Measurements from ENCODE around the gene PLPPR3. TPM values are rescaled to one million over a fixed set of nuclear protein-coding genes. Genes with fewer than 3 reads are reported as not detected.
A peak's percentile ranks its signal among the peaks of the same experiment; 100 is the strongest.

PLPPR3 gene
- total RNA-seq, 2 experiments from 2014 or later: not detected

- peaks cover 9% of the 10 kb centered on the region for H3K4me1 Mint-ChIP-seq
- CTCF ChIA-PET: interaction anchor here (0.9 kb wide), 1 partner anchor 21 kb away, joined by 5 read pairs; no protein-coding TSS in a partner anchor
- DNase-seq: no peak
- POLR2A ChIA-PET: no interaction called here
- H3K36me3 Mint-ChIP-seq (ENCODE audit: low read depth): no peaks in the 10 kb centered on the region
- no peak overlapping the region for H3K27ac Mint-ChIP-seq
- H3K27me3 Mint-ChIP-seq: peaks cover 4% of the 10 kb centered on the region
- H3K4me3 Mint-ChIP-seq: no peak overlapping the region
- no peaks in the 10 kb centered on the region for H3K9me3 Mint-ChIP-seq
Measured at GRCh38 chr19:789701-790060, 32.1 kb downstream of the PLPPR3 start.

DNA sequence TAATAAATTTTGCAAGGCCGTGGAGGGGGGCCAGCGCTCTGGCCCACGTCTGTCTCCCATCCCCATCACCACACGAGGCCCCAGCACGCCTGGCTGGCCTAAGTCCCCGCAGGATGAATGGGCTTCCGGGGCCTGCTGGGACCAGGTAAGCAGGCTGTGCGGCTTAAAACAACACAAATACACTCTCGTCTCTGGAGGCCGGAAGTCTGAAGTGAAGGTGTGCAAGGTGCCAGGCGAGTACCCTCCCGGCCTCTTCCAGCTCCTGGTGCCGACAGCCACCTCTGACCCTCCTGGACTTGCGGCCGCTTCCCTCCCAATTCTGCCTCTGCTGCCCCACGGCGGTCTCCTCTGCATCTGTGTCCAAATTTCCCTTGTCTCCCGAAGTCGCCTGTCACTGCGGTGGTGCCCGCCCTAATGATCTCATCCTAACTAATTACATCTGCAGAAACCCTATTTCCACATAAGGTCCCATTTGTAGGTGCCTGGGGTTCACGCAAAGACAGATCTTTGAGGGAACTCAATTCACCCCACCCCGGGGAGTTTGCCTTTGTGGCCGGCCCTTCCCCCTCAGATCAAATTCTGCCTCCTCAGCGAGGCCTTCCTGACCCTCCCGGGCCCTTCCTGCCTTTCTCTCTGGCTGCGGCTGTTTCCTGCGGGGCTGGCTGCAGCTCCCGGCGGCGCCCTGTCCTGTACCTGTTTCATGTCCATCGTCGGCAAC is 32.6 kb downstream of the PLPPR3 start:
- Mint-ChIP-seq H3K36me3 (ENCODE audit: low read depth) (no peaks in the 10 kb centered on the region), H3K9me3 (no peaks in the 10 kb centered on the region), H3K27me3 (peaks cover 4% of the 10 kb centered on the region), H3K4me3 (no peak overlapping the region), H3K27ac (peak overlapping the region; percentile 77), H3K4me1 (peaks cover 9% of the 10 kb centered on the region)
- no peak for DNase-seq
- CTCF ChIA-PET: interaction anchor here (0.6 to 0.9 kb wide), 2 partner anchors 21 to 1259 kb away, joined by 4 to 5 read pairs; no protein-coding TSS in a partner anchor
- POLR2A ChIA-PET: no interaction called here

GRCh38 chr19:788686-788982 is 33.1 kb downstream of the PLPPR3 start:
- H3K4me1 Mint-ChIP-seq: peaks cover 9% of the 10 kb centered on the region
- no peak overlapping the region for H3K4me3 Mint-ChIP-seq
- H3K27me3 Mint-ChIP-seq: peaks cover 4% of the 10 kb centered on the region
- no peaks in the 10 kb centered on the region for H3K9me3 Mint-ChIP-seq
- no peak for DNase-seq
- H3K36me3 Mint-ChIP-seq (ENCODE audit: low read depth): no peaks in the 10 kb centered on the region
- POLR2A ChIA-PET: no interaction called here
- CTCF ChIA-PET: interaction anchor here (0.6 kb wide), 1 partner anchor 1260 kb away, joined by 4 read pairs; no protein-coding TSS in a partner anchor
- H3K27ac Mint-ChIP-seq: peak overlapping the region; percentile 77

DNA sequence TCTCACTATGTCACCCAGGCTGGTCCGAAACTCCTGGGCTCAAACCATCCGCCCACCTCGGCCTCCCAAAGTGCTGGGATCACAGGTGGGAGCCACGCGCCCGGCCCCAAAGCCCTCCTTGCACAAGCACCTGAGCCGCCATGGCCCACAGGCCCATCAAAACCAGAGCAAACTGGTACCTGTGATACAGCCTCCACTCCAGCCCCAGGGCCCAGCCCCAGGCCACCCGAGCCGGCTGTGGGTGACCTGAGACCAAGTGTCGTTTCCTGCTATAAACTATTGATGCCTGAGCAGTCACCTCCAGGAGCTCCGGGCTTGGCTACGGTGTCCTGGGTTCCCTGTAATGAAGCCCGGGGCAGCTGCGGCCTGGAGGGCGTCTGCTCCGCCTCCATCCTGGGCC is 34.2 kb downstream of the PLPPR3 start:
- Mint-ChIP-seq H3K36me3 (ENCODE audit: low read depth) (no peaks in the 10 kb centered on the region), H3K4me3 (no peak overlapping the region), H3K27ac (no peak overlapping the region), H3K27me3 (peaks cover 4% of the 10 kb centered on the region), H3K9me3 (no peaks in the 10 kb centered on the region), H3K4me1 (peaks cover 9% of the 10 kb centered on the region)
- POLR2A ChIA-PET: no interaction called here
- CTCF ChIA-PET: interaction anchor here (0.6 kb wide), 1 partner anchor 267 kb away, joined by 3 read pairs; no protein-coding TSS in a partner anchor
- DNase-seq: no peak

GRCh38 chr19:784541-784940 is 37.2 kb downstream of the PLPPR3 start:
- no peak for DNase-seq
- peaks cover under 1% of the 10 kb centered on the region for H3K27me3 Mint-ChIP-seq
- H3K4me3 Mint-ChIP-seq: no peak overlapping the region
- CTCF ChIA-PET: no interaction called here
- no peak overlapping the region for H3K27ac Mint-ChIP-seq
- POLR2A ChIA-PET: no interaction called here
- no peaks in the 10 kb centered on the region for H3K9me3 Mint-ChIP-seq
- peaks cover 7% of the 10 kb centered on the region for H3K4me1 Mint-ChIP-seq
- no peaks in the 10 kb centered on the region for H3K36me3 Mint-ChIP-seq (ENCODE audit: low read depth)

DNA sequence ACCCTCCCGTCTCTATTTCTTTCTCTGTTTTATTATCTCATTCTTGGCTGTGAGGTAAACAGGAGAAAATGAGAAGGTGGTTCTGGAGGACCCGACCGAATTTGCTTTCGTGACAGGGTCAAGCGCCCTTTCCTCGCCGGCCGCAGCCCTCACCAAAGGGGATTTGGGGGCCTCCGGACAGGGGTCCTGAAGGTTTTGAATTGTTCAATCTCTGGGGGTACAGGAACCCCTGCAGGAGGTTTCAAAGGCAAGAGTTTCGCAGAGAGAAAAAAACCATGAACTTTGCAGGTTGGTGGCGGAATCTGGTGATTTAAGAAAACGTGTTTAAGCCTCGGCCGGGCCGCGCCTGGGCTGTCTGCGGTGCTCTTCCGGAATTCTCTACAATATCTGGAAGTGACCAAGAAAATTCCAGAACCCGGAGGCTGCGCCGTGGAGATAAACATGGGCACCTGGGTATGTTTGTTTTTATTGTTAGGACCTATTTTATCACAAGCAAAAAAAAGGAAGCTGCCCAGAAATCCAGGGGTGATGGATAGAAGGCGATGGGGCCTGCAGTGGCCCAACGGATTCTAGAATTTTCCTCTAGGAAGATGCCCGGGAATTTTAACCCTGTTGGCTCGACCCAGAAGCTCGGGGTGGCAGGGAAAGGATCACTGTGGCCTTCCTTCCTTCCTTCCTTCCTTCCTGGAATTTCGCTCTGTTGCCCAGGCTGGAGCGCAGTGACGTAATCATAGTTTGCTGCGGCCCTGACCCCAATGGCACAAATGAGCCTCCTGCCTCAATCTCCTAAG is 38.7 kb downstream of the PLPPR3 start:
- Mint-ChIP-seq H3K4me1 (no peaks in the 10 kb centered on the region), H3K27ac (no peak overlapping the region), H3K4me3 (no peak overlapping the region), H3K36me3 (ENCODE audit: low read depth) (no peaks in the 10 kb centered on the region), H3K9me3 (no peaks in the 10 kb centered on the region), H3K27me3 (no peaks in the 10 kb centered on the region)
- ChIA-PET CTCF (interaction anchor here (0.6 kb wide), 1 partner anchor 19 kb away, joined by 4 read pairs; no protein-coding TSS in a partner anchor), POLR2A (no interaction called here)
- no peak for DNase-seq

DNA sequence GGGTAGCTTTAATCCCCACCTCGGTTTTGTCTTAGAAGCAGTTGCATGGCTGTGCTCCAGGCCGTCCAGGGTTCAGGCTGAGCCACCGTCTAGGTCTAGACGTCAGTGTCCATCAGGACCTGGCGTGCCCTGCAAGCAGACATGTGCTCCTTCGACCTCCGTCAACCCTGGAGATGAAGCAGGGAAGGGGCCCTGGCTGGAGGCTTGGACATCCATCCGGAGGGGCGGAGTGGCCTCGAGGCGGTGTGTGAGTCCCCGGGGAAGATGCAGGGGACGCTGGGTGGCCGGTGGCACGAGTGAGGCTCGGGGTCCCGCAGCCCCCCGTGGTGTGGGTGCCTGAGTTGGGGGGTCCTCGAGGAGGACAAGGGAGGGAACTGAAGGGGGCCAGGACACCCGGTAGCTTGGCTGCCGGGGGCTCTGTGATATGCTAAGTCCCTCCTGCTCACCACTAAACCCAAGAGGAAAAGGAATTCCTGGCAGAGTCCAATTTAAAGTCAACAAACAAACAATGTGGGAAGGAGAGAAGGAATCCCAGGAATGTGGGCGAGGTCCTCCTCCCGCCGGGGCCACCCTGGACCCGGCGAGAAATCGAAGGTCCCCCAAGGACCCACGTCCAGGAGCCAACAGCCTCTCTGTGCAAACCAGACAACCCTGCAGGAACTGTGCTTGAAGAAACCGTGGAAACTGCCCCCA is 39.4 kb downstream of the PLPPR3 start:
- Mint-ChIP-seq H3K27ac (no peak overlapping the region), H3K27me3 (no peaks in the 10 kb centered on the region), H3K36me3 (ENCODE audit: low read depth) (no peaks in the 10 kb centered on the region), H3K9me3 (no peaks in the 10 kb centered on the region), H3K4me3 (no peak overlapping the region), H3K4me1 (no peaks in the 10 kb centered on the region)
- POLR2A ChIA-PET: no interaction called here
- DNase-seq: no peak
- CTCF ChIA-PET: no interaction called here

DNA sequence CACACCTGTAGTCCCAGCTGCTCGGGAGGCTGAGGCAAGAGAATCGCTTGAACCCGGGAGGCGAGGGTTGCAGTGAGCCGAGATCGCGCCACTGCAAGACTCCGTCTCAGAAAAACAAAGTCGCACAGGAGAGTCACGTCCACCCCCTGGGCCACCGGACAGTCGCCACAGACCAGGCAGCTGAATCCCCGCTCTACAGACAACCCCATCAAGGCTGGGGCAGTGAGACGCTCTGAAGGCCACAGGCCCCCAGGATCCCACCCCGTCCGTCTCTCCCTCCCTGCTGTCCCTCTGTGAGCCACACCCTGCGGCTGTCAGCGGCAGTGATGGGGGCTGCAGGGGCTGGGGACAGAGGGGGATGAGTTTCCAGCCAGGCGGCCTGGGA is 40.0 kb downstream of the PLPPR3 start:
- no peaks in the 10 kb centered on the region for H3K9me3 Mint-ChIP-seq
- H3K36me3 Mint-ChIP-seq (ENCODE audit: low read depth): no peaks in the 10 kb centered on the region
- H3K27me3 Mint-ChIP-seq: no peaks in the 10 kb centered on the region
- no peak for DNase-seq
- POLR2A ChIA-PET: no interaction called here
- no peak overlapping the region for H3K27ac Mint-ChIP-seq
- no peak overlapping the region for H3K4me3 Mint-ChIP-seq
- CTCF ChIA-PET: no interaction called here
- H3K4me1 Mint-ChIP-seq: no peaks in the 10 kb centered on the region

- Mint-ChIP-seq H3K4me3 (no peak overlapping the region), H3K27me3 (no peaks in the 10 kb centered on the region), H3K4me1 (no peaks in the 10 kb centered on the region), H3K27ac (no peak overlapping the region), H3K36me3 (ENCODE audit: low read depth) (no peaks in the 10 kb centered on the region), H3K9me3 (no peaks in the 10 kb centered on the region)
- POLR2A ChIA-PET: no interaction called here
- CTCF ChIA-PET: no interaction called here
- no peak for DNase-seq
Measured at GRCh38 chr19:780935-781334, 40.8 kb downstream of the PLPPR3 start.

DNA sequence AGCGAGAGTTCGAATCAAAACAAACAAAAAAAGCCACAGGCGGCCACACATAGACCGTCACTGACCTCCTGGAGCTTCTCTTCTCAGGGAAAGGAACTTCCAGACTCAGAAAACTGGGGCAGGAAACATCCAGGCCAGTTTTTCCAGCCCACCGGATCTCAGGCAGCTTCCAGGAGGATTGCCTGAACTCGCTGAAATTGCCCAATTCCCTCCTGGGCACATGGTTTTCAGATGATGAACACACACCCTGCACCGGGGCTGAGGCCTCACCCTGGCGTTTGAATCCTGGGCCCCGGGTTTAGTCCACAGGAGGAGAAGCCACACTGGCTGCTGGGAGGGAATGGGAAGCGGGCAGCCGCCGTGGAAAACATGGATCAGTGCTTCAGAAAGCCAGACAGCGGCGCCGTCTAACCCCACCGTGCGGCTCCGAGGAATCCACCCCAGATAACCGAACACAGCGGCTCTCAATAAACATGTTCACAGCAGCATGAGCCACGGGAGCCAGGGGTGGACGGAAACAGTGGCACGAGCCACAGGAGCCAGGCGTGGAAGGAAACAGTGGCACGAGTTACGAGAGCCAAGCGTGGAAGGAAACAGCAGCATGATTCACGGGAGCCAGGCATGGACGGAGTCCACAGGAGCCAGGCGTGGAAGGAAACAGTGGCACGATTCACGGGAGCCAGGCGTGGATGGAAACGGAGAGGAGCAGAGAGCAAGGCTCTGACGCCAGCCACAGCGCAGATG is 42.7 kb downstream of the PLPPR3 start:
- Mint-ChIP-seq H3K4me3 (no peak overlapping the region), H3K27me3 (no peaks in the 10 kb centered on the region), H3K9me3 (no peaks in the 10 kb centered on the region), H3K27ac (no peak overlapping the region), H3K36me3 (ENCODE audit: low read depth) (no peaks in the 10 kb centered on the region), H3K4me1 (no peaks in the 10 kb centered on the region)
- CTCF ChIA-PET: no interaction called here
- DNase-seq: no peak
- POLR2A ChIA-PET: no interaction called here

GRCh38 chr19:776549-776948 is 45.2 kb downstream of the PLPPR3 start:
- no peaks in the 10 kb centered on the region for H3K9me3 Mint-ChIP-seq
- H3K4me1 Mint-ChIP-seq: no peaks in the 10 kb centered on the region
- no peaks in the 10 kb centered on the region for H3K27me3 Mint-ChIP-seq
- CTCF ChIA-PET: no interaction called here
- no peak overlapping the region for H3K27ac Mint-ChIP-seq
- no peak for DNase-seq
- no peaks in the 10 kb centered on the region for H3K36me3 Mint-ChIP-seq (ENCODE audit: low read depth)
- POLR2A ChIA-PET: no interaction called here
- no peak overlapping the region for H3K4me3 Mint-ChIP-seq

GRCh38 chr19:772730-773436 is 48.9 kb downstream of the PLPPR3 start:
- DNase-seq: no peak
- ChIA-PET CTCF (no interaction called here), POLR2A (no interaction called here)
- Mint-ChIP-seq H3K27me3 (peaks cover 2% of the 10 kb centered on the region), H3K27ac (no peak overlapping the region), H3K36me3 (ENCODE audit: low read depth) (no peaks in the 10 kb centered on the region), H3K9me3 (no peaks in the 10 kb centered on the region), H3K4me3 (no peak overlapping the region), H3K4me1 (peaks cover 2% of the 10 kb centered on the region)

Data from activated CD4-positive, alpha-beta T cell treated with anti-CD3 and anti-CD28 coated beads, Interleukin-2, amount 10 ng/mL, durations not matched to agents 7 days and 5 days (primary cell).